Neuron (in vitro differentiated cells): ENCODE measurements around the gene CRACR2B.

ENCODE experiments used
- H2AFZ ChIP-seq: one replicate; pipeline ENCODE4 v1.6.1; 2013; ENCODE audit warnings: low read depth, mild to moderate bottlenecking, inconsistent platforms, low read length, moderate library complexity
- H3K27me3 ChIP-seq: one replicate; pipeline ENCODE4 v1.6.1; 2013; ENCODE audit warnings: low read length; ENCODE audit not compliant: insufficient read depth
- H3K36me3 ChIP-seq: one replicate; pipeline ENCODE4 v1.6.1; 2013; ENCODE audit warnings: low read length; ENCODE audit not compliant: insufficient read depth
- H3K4me1 ChIP-seq: one replicate; pipeline ENCODE4 v1.6.1; 2013; ENCODE audit warnings: low read length; ENCODE audit not compliant: insufficient read depth
- H3K4me3 ChIP-seq: 2 replicates; pipeline ENCODE4 v1.5.1; 2013; ENCODE audit warnings: mild to moderate bottlenecking, low read length, moderate library complexity
- H3K9me3 ChIP-seq: one replicate; pipeline ENCODE4 v1.6.1; 2013; ENCODE audit warnings: low read length

CRACR2B gene

GRCh38 chr11:830295-831117, 2.8 kb downstream of the CRACR2B start:
- Histone ChIP-seq H3K9me3 (no peaks in the 10 kb centered on the region), H3K27me3 (peaks cover 7% of the 10 kb centered on the region), H3K4me1 (peaks cover 68% of the 10 kb centered on the region), H3K36me3 (no peaks in the 10 kb centered on the region), H3K4me3 (peak overlapping the region; percentile 35), H2AFZ (no peak overlapping the region)

GRCh38 chr11:831118-831864, 3.6 kb downstream of the CRACR2B start:
- Histone ChIP-seq H2AFZ (no peak overlapping the region), H3K4me3 (no peak overlapping the region), H3K27me3 (peaks cover 7% of the 10 kb centered on the region), H3K4me1 (peaks cover 68% of the 10 kb centered on the region), H3K36me3 (peaks cover 5% of the 10 kb centered on the region), H3K9me3 (no peaks in the 10 kb centered on the region)

GRCh38 chr11:831961-832528, 4.3 kb downstream of the CRACR2B start:
- Histone ChIP-seq H3K27me3 (peaks cover 7% of the 10 kb centered on the region), H3K4me3 (peak overlapping the region; percentile 64), H3K4me1 (peaks cover 68% of the 10 kb centered on the region), H3K36me3 (peaks cover 12% of the 10 kb centered on the region), H2AFZ (no peak overlapping the region), H3K9me3 (no peaks in the 10 kb centered on the region)

GRCh38 chr11:832529-833113, 4.9 kb downstream of the CRACR2B start, which contains the start of gene CD151:
Gene CD151, plus strand, starts transcription at chr11:832952. Its CDS starts 3,118 bp downstream, at chr11:836070.
- Histone ChIP-seq H3K4me3 (peak within 1 kb of the TSS; percentile 64), H3K36me3 (peaks cover 17% of the 10 kb centered on the region), H2AFZ (no peak within 1 kb of the TSS), H3K4me1 (peaks cover 63% of the 10 kb centered on the region), H3K27me3 (peaks cover 7% of the 10 kb centered on the region), H3K9me3 (no peaks in the 10 kb centered on the region)

- Histone ChIP-seq H3K4me3 (peak overlapping the region; percentile 64), H3K4me1 (peaks cover 56% of the 10 kb centered on the region), H3K9me3 (no peaks in the 10 kb centered on the region), H3K36me3 (peaks cover 23% of the 10 kb centered on the region), H3K27me3 (peaks cover 7% of the 10 kb centered on the region), H2AFZ (no peak overlapping the region)
These were observed 5.5 kb downstream of the CRACR2B start for GRCh38 chr11:833114-833791.

- peaks cover 7% of the 10 kb centered on the region for H3K27me3 ChIP-seq
- peaks cover 29% of the 10 kb centered on the region for H3K36me3 ChIP-seq
- H3K4me1 ChIP-seq: peaks cover 50% of the 10 kb centered on the region
- H3K9me3 ChIP-seq: no peaks in the 10 kb centered on the region
- no peak overlapping the region for H2AFZ ChIP-seq
- peak overlapping the region; percentile 64 for H3K4me3 ChIP-seq
These were observed 6.2 kb downstream of the CRACR2B start for GRCh38 chr11:833849-834311.

- Histone ChIP-seq H3K27me3 (peaks cover 7% of the 10 kb centered on the region), H3K9me3 (no peaks in the 10 kb centered on the region), H3K36me3 (peaks cover 37% of the 10 kb centered on the region), H3K4me1 (peaks cover 42% of the 10 kb centered on the region), H2AFZ (no peak overlapping the region), H3K4me3 (no peak overlapping the region)
These were observed 6.9 kb downstream of the CRACR2B start for GRCh38 chr11:834371-835316.

GRCh38 chr11:836274-836673, 8.6 kb downstream of the CRACR2B start:
- H2AFZ ChIP-seq: no peak overlapping the region
- peaks cover 1% of the 10 kb centered on the region for H3K27me3 ChIP-seq
- peaks cover 36% of the 10 kb centered on the region for H3K4me1 ChIP-seq
- H3K9me3 ChIP-seq: no peaks in the 10 kb centered on the region
- peaks cover 53% of the 10 kb centered on the region for H3K36me3 ChIP-seq
- H3K4me3 ChIP-seq: no peak overlapping the region

- Histone ChIP-seq H2AFZ (no peak overlapping the region), H3K9me3 (no peaks in the 10 kb centered on the region), H3K27me3 (no peaks in the 10 kb centered on the region), H3K36me3 (peaks cover 54% of the 10 kb centered on the region), H3K4me3 (no peak overlapping the region), H3K4me1 (peaks cover 34% of the 10 kb centered on the region)
These were observed 9.0 kb downstream of the CRACR2B start for GRCh38 chr11:836700-837099.

GRCh38 chr11:837189-837989, 9.7 kb downstream of the CRACR2B start:
- Histone ChIP-seq H2AFZ (no peak overlapping the region), H3K4me3 (no peak overlapping the region), H3K27me3 (no peaks in the 10 kb centered on the region), H3K36me3 (peaks cover 54% of the 10 kb centered on the region), H3K9me3 (no peaks in the 10 kb centered on the region), H3K4me1 (peaks cover 27% of the 10 kb centered on the region)

GRCh38 chr11:837990-838307, 10.2 kb downstream of the CRACR2B start:
- no peaks in the 10 kb centered on the region for H3K27me3 ChIP-seq
- H3K36me3 ChIP-seq: peaks cover 54% of the 10 kb centered on the region
- peaks cover 25% of the 10 kb centered on the region for H3K4me1 ChIP-seq
- H3K9me3 ChIP-seq: no peaks in the 10 kb centered on the region
- no peak overlapping the region for H3K4me3 ChIP-seq
- H2AFZ ChIP-seq: no peak overlapping the region
